Progenitor cell of endocrine pancreas (in vitro differentiated cells): ENCODE results near the gene FZD7. TPM values are rescaled to one million over a fixed set of nuclear protein-coding genes. Genes with fewer than 3 reads are reported as not detected.

Source experiments
- DNase-seq: peaks from one replicate; pipeline ENCODE4 v3.0.0; 2021; ENCODE audit warnings: low spot score; ENCODE audit not compliant: unreplicated experiment
- H3K27ac Mint-ChIP-seq: 2 replicates; pipeline ENCODE4 v1.8.0; 2021; ENCODE audit warnings: mild to moderate bottlenecking, moderate library complexity, mixed read lengths
- H3K27me3 Mint-ChIP-seq: 2 replicates; pipeline ENCODE4 v1.8.0; 2021; ENCODE audit warnings: mixed read lengths
- H3K36me3 Mint-ChIP-seq: 2 replicates; pipeline ENCODE4 v1.8.0; 2022; ENCODE audit warnings: mixed read lengths; ENCODE audit not compliant: insufficient read depth
- H3K4me1 Mint-ChIP-seq: 2 replicates; pipeline ENCODE4 v1.8.0; 2021; ENCODE audit warnings: low read depth, mixed read lengths
- H3K4me3 Mint-ChIP-seq: 2 replicates; pipeline ENCODE4 v1.8.0; 2021; ENCODE audit warnings: low read depth, mild to moderate bottlenecking, moderate library complexity, mixed read lengths
- H3K9me3 Mint-ChIP-seq: 2 replicates; pipeline ENCODE4 v1.8.0; 2021; ENCODE audit warnings: low read depth, mixed read lengths
- total RNA-seq: library from RNA; stranded (reverse); gene quantifications from 2 replicates; pipeline ENCODE4 v1.2.1, GENCODE V29; 2021
- TF ChIP-seq, protein P1 (sequence below): fragments of 200-600 bp; sonication (generic); IDR thresholded peaks from one replicate; pipeline ENCODE4 v1.5.0; 2021; ENCODE audit warnings: antibody characterized with exemption, mild to moderate bottlenecking; ENCODE audit not compliant: unreplicated experiment

Gene FZD7
- total RNA-seq, 1 donor from 2014 or later, result 74.2 TPM

DNA sequence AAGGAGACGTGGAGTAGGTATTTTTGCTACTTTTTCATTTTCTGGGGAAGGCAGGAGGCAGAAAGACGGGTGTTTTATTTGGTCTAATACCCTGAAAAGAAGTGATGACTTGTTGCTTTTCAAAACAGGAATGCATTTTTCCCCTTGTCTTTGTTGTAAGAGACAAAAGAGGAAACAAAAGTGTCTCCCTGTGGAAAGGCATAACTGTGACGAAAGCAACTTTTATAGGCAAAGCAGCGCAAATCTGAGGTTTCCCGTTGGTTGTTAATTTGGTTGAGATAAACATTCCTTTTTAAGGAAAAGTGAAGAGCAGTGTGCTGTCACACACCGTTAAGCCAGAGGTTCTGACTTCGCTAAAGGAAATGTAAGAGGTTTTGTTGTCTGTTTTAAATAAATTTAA is 3.4 kb downstream of the FZD7 start:
- no peak overlapping the region for H3K4me3 Mint-ChIP-seq
- no peaks in the 10 kb centered on the region for H3K27me3 Mint-ChIP-seq
- no peak overlapping the region for H3K27ac Mint-ChIP-seq
- peaks cover 4% of the 10 kb centered on the region for H3K36me3 Mint-ChIP-seq
- TF ChIP-seq, protein P1, sequence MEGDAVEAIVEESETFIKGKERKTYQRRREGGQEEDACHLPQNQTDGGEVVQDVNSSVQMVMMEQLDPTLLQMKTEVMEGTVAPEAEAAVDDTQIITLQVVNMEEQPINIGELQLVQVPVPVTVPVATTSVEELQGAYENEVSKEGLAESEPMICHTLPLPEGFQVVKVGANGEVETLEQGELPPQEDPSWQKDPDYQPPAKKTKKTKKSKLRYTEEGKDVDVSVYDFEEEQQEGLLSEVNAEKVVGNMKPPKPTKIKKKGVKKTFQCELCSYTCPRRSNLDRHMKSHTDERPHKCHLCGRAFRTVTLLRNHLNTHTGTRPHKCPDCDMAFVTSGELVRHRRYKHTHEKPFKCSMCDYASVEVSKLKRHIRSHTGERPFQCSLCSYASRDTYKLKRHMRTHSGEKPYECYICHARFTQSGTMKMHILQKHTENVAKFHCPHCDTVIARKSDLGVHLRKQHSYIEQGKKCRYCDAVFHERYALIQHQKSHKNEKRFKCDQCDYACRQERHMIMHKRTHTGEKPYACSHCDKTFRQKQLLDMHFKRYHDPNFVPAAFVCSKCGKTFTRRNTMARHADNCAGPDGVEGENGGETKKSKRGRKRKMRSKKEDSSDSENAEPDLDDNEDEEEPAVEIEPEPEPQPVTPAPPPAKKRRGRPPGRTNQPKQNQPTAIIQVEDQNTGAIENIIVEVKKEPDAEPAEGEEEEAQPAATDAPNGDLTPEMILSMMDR, result no peak
- no peak for DNase-seq
- peaks cover 30% of the 10 kb centered on the region for H3K4me1 Mint-ChIP-seq
- no peaks in the 10 kb centered on the region for H3K9me3 Mint-ChIP-seq

DNA sequence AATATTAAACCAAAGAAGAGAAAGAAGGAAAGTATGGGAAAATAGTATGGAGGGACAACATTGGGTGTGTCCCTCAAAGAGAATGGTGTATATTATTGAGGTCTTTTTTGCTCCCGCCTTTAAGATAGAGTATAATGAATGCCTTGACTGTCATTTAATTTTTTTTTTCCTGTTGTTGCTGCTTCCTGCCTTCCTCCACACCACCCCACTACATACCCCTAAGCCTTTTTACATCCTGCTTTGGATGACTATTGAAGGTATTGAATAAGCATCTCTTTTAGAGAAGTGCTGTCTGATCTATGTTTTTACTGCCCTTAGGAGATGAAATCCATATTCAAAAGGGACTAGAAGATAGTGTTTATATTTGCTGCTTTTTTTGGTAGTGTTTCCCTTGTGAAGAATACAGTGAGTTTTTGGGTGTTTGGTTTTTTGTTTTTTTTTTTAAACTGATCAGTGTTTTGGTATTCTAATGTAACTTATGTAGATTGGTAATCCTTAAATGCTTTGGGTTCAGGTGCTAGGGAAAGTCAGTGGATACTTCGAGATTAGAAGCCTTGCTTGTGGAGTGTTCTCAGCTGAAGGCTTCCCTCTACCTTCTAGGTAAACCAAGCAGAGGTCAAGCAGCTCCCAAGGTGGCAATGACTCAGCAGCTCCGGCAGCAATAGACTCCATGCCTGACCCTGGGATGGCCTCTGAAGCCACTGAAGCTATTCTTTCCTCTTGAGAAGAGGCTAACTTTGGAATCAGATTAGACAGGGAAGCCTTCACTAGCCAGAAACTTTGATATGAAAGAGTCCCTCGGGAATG is 5.0 kb downstream of the FZD7 start:
- Mint-ChIP-seq H3K27ac (peak overlapping the region; percentile 97), H3K9me3 (no peaks in the 10 kb centered on the region), H3K4me3 (no peak overlapping the region), H3K36me3 (peaks cover 4% of the 10 kb centered on the region), H3K27me3 (no peaks in the 10 kb centered on the region), H3K4me1 (peaks cover 30% of the 10 kb centered on the region)
- DNase-seq, result no peak
- TF ChIP-seq, protein P1, result no peak

DNA sequence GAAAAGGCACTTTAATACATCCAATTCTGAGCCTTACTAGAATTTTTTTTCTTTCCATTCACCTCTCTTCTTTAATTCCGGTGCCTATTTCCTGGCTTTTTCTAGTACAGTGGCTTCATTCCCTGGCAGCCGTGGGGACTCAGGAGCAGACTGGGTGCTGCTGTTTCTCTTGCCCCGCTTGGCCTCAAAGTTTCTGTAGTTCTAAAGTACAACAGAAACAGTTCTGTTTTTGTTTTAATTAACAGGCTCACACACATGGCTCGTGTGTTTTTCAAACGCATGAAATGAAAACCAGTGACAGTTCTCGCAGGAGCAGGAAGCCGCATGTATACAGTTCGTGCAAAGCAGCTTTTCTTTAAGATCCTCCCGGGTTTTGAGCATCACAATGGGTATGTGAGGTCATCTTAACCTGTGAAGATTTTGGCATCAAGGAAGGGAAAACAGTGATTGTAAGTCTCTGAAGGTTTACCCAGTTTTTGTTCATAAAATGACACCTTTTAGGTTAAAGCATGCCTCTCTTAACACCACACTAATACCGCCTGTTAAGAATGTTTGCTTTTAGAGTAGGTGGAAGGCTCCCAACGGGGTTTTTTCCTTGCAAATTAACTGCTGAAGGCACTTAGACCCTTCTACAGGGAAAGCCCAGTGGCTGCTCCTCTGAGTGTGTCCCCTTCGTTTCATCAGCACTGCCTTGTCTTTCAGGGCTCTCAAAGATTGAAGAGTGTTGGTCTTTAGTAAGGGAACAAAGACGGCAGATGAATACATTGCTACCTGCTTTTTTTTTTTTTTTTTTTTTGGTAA is 5.8 kb downstream of the FZD7 start:
- no peak overlapping the region for H3K4me3 Mint-ChIP-seq
- H3K36me3 Mint-ChIP-seq, result peaks cover 4% of the 10 kb centered on the region
- TF ChIP-seq, protein P1, result no peak
- peak overlapping the region; percentile 97 for H3K27ac Mint-ChIP-seq
- H3K27me3 Mint-ChIP-seq, result no peaks in the 10 kb centered on the region
- no peaks in the 10 kb centered on the region for H3K9me3 Mint-ChIP-seq
- H3K4me1 Mint-ChIP-seq, result peaks cover 30% of the 10 kb centered on the region
- DNase-seq, result no peak

DNA sequence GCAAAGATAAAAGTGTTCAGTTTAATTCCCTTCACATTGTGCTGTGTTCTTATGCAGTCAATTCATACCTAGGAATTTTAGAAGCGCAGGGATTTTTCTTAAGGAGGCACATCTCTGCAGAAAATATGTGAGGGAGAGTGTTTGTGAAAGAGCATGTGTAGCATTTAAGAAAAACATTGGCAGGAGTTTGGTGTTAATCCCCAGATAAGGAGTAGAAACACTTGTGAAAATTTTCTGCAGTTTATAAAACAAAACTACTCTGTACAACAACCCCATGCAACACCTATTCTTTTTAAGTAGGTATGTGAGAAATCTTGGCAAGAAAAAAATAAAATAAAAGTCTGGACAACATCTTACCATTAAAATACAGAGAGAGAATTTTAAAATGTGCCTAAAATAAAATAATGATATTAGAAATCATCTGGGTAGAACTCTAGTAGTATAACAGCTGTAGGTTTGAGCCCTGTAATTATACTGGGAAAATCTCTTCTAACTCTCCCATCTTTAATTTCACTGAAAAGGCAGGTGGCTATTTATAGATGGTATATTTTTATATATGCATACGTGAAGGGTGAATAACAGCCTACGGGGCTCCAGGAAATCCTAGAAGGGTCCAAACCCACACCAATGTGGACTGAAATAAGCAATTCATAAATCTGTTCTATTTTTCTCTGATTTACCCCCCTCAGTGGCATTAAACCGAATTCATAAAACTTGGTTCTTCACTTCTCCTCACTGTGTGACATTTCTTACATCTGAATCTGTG is 6.6 kb downstream of the FZD7 start:
- Mint-ChIP-seq H3K4me1 (peaks cover 30% of the 10 kb centered on the region), H3K27me3 (no peaks in the 10 kb centered on the region), H3K36me3 (peaks cover 4% of the 10 kb centered on the region), H3K4me3 (no peak overlapping the region), H3K9me3 (no peaks in the 10 kb centered on the region), H3K27ac (peak overlapping the region; percentile 33)
- TF ChIP-seq, protein P1, result no peak
- no peak for DNase-seq

- peaks cover 4% of the 10 kb centered on the region for H3K36me3 Mint-ChIP-seq
- H3K9me3 Mint-ChIP-seq, result no peaks in the 10 kb centered on the region
- no peak overlapping the region for H3K27ac Mint-ChIP-seq
- no peaks in the 10 kb centered on the region for H3K27me3 Mint-ChIP-seq
- H3K4me1 Mint-ChIP-seq, result peaks cover 30% of the 10 kb centered on the region
- TF ChIP-seq, protein P1, result no peak
- DNase-seq, result no peak
- no peak overlapping the region for H3K4me3 Mint-ChIP-seq
Observed at GRCh38 chr2:202042444-202042843, 8.8 kb downstream of the FZD7 start.
